HG03575 (cell line): ENCODE results near the gene CD96.
"Not testable (repeated sequence)": the region's sequence is repeated elsewhere in the genome, so short reads cannot be mapped to it uniquely, and the experiment has no call there.

Experiments
- ATAC-seq: cut with Tn5 transposase; IDR thresholded peaks from one replicate; pipeline ENCODE4 v1.9.1; 2021; ENCODE audit not compliant: unreplicated experiment, insufficient number of reproducible peaks, low FRiP score; ENCODE audit errors: extremely low read depth

CD96 gene, protein sequence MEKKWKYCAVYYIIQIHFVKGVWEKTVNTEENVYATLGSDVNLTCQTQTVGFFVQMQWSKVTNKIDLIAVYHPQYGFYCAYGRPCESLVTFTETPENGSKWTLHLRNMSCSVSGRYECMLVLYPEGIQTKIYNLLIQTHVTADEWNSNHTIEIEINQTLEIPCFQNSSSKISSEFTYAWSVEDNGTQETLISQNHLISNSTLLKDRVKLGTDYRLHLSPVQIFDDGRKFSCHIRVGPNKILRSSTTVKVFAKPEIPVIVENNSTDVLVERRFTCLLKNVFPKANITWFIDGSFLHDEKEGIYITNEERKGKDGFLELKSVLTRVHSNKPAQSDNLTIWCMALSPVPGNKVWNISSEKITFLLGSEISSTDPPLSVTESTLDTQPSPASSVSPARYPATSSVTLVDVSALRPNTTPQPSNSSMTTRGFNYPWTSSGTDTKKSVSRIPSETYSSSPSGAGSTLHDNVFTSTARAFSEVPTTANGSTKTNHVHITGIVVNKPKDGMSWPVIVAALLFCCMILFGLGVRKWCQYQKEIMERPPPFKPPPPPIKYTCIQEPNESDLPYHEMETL

DNA sequence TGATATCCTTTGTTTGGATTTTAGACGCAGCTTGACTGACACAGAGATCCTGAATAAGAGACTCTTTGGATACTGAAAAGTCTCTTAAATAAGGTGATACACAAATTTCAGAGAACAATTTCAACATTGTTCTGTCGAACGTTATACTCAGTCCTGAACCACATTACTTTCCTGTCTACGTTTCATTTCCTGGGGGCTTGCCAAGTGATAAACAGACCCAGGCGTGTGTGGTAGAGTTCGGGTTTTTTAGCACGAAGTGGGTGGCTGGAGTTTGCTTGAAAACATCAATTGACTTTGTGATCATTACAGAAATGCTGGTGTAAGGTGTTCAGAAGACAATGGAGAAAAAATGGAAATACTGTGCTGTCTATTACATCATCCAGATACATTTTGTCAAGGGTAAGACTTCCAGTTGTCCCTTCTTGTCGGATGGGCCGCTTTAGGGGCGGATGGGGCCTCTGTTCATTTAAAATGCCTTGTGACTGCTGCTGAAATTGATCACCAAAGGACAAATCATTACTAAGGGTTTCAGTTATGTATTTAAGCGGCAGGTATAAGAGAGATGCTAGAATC is at the start of gene CD96:
CD96 (plus strand) TSS at position 287 of the 573 bp plus-strand sequence; CDS start at position 339, 52 bp downstream.
- ATAC-seq = no peak

DNA sequence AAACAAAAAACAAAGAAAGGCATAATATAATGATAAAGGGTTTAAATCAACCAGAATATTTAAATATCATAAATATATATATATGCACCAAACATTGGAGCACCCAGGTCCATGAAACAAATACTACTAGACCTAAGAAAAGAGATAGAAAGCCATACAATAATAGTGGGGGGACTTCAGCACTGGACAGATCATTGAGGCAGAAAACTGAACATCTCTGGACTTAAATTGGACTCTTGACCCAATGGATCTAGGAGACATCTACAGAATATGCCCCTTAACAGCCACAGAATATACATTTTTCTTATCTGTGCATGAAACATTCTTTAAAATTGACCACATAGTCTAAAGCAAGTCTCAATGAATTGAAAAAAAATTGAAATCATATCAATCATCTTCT is 48.7 kb upstream of the CD96 start:
- no peak for ATAC-seq

DNA sequence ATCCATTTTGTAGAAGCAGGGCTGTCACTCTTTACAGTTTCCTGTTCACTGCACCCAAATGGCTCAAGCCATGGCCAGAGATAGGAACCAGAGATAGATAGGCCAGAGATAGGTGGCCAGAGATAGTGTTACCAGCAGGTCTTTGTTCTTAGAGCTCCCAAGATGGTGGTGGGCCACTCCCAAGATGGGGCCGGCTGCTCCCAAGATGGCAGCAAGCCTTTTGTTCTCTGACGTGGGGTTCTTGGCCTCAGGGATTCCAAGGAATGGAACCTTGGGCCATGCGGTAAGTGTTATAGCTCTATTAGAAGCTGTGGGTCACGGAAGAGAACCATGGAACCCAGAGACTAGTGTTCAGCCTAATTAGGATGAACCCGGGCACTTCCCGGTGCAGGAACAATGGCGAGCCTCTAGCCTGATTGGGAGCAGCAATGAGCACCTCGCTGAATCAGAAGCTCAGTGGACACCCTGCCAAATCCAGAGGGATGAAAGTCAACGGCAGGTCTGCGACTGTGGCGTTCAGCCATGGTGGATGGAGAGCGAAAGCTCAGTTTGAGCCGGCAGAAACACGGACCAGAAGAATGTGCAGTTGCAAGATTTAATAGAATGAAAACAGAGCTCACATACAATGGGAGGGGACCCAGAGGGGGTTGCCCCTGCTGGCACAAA is 45.0 kb upstream of the CD96 start:
- no peak for ATAC-seq

DNA sequence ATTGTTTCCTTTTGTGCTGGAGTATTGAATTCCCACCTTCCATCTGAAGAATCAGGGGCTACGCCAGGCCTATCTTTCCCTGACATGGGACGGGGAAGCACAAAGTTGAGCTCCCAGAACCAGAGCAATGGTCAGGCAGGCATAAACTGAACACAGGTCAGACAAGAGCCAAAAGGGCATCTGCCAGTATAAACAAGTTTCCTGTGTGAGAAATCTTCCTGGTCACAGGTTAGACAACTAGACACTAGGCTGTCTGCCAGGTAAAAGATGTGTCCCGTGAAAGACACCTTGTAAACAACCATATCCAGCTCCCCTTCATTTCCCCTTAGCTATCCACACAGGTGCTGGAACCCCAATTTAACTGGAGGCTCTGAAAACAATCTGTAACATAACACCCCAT is 44.0 kb upstream of the CD96 start:
- no peak for ATAC-seq

DNA sequence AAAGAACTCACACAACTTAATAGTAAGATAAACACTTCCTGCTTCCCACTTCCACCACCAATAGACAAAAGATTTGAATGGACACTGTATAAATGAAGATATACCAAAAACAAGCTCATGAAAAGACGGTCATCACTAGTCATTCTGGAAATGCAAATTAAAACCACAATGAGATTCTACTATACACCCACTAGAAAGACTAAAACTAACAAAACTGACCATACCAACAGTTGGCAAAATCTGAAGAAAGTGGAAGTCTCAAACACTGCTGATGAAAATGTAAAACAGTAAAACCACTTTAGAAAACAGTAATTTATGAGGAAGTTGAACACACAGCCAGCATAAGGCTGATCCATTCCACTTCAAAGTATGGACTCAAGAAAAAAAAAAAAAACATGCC is 35.6 kb upstream of the CD96 start:
- ATAC-seq = peak; percentile 55

DNA sequence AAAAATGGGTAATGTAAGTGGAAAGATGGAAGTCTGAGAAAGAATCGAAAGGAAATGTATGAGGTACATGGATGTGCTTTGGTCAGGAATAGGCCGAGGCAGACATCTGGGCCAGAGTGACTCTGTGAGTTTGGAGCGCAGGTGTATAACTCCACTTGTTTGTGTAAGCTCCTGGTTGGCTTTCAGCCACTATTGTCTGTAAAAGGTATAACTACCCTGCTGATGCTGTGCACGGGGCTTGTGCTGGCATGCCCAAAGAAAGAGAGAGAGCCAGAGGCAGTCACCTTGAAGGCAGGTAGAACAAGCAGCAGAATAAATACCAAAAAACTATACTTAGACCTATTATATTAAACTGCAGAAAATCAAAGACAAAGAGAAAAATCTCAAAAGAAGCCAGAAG is 32.7 kb upstream of the CD96 start:
- ATAC-seq = no peak

DNA sequence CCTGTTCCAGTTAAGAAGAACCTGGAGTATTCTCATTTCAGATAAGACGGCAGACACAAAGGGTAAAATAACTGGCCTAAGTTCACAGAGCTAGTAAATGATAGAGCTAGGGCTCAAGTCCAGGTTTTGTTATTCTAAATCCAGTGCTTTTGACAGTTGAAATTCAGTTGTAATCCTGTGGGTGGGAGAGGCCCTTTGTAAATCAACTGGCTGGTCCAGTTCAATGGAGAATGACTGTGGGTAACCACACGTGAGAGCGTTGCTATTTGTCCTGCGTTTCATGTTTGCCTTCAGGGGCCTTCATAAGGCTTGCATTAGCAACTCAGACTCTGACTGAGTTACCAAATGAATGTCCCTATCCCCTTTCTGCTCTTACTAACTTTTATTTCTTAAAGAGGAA is 24.2 kb upstream of the CD96 start:
- no peak for ATAC-seq

DNA sequence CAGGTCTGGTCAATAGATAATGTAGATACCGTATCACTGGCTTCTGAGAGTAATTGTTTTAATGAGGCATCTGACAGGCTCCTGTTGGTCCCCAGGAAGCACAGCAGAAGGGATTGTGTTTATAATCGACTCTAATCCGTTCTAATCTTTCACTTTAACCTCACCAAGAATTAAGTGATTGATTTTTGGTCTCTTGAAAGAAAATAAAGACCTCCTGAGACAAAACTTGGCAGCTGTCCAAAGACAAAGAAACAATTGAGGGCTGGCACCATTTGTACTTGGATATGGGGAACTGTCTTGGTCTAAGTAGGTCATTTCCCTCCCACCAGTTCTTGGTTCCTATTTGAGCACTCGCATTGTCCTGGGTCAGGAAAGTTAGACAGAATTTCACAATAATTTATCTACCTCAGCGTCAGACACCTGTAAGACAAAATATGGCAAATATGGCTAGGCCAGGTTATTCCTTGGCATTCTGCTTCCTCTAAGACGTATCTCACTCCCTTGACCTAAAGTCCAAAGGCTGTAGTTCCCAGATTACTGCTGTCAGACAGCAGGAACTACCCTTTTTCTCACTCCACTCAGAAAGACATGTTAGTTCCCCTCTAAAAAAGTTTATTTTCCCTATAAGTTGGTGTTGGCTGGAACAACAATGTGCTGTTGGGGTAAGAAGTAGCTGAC is 22.7 kb upstream of the CD96 start:
- no peak for ATAC-seq

DNA sequence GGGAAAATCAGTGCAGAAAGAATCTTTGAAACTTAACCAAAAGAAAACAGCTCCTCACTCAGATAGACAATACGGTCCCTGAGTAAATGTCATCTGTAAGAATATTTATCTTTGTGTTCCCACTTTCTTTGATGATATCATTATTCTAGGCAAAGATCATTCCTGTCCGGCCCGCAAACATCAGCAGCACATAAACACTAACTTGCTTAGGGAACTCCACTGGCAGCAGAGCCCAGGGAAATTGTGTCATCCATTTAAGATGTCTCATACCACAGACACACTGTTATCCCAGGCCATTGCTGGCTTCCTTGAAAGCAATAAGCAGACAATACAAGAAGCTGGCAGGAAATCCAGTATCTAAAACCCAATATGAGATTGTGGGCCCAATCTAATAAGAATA is 20.1 kb upstream of the CD96 start:
- no peak for ATAC-seq

DNA sequence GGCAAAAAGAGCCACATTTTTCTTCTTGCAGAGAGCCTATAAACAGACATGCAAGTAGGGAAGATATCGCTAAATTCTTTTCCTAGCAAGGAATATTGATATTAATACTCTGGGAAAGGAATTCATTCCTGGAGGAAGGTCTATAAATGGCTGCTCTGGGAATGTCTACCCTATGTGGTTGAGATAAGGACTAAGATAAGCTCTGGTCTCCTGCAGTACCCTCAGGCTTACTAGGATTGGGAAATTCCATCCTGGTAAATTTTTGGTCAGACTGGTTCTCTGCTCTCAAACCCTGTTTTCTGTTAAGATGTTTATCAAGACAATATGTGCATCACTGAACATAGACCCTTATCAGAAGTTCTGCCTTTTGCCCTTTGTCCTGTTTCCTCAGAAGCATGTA is 17.5 kb upstream of the CD96 start:
- ATAC-seq = not testable (repeated sequence)

DNA sequence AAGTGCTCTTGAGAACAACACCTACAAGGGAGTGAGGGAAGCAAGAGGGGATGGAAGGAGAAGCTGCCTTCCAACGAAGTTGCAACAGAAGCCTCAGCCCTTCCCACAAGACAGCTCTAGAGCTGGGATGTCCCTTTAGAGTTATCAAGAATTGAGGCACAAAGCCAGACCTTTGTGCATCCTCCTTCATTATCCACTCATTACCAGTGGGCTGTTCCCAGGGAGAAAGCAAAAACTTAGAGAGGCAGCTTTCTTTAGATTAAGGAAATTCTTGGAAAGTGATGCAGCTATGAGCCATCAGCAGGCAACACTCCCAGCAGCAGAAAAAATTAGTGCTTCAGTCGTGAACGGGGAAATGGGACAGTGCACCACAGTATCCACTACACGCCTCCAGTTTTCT is 10.6 kb upstream of the CD96 start:
- no peak for ATAC-seq

DNA sequence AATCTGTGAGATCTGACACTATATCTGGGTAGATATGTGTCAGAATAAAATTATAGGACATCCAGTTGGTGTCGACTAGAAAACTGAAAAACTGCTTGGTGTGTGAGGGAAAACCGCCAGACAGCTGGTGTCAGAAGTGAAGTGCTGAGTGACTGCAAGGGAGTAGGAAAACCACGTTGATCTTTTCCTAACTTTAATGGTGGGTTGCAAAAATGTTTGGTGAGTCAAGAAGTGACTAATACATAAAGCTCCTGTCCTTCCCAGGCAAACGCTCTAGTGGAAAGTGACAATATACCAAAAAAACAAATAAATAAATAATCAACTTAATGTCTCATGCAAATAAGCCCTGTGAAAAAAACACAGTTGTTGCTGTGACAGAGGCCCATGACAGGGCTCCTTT is 7.3 kb upstream of the CD96 start:
- ATAC-seq = no peak

DNA sequence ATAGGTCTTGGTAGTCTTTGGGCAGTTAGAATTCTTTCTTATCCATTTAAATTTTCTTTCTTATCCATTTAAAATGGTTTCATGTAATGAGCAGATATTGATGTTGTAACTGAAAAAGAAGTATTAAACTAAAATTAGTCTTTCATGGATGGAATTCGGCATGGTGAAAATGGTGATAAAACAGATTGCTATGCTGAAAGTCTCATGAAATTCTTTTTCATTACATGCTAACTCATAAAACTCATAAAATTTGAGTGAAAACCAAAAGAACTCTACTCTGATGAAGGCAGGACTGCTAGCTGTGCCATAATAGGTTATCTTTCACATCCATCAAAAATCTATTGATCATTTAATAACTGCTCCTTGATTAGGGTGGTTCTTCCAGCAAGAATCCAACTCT is 3.9 kb upstream of the CD96 start:
- ATAC-seq = no peak

DNA sequence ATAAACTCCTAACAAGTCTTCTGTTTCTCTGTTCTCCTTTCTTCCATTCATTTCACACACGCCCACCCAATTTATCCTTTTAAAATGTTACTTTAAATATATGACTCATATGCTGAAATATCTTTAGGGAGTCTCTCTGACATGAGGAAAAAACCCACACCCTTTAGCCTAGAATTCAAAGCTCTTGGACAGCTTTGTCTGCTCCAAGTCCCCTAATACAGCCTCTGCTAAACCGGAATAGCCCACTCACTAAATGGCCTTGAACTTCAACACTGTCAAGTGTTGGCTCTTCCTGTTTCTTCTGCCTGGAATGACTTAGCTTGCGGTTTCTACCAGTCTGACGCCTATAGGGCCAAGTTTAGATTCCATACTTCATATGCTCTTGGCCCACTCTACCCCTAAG is 3.3 kb upstream of the CD96 start:
- peak; percentile 29 for ATAC-seq

DNA sequence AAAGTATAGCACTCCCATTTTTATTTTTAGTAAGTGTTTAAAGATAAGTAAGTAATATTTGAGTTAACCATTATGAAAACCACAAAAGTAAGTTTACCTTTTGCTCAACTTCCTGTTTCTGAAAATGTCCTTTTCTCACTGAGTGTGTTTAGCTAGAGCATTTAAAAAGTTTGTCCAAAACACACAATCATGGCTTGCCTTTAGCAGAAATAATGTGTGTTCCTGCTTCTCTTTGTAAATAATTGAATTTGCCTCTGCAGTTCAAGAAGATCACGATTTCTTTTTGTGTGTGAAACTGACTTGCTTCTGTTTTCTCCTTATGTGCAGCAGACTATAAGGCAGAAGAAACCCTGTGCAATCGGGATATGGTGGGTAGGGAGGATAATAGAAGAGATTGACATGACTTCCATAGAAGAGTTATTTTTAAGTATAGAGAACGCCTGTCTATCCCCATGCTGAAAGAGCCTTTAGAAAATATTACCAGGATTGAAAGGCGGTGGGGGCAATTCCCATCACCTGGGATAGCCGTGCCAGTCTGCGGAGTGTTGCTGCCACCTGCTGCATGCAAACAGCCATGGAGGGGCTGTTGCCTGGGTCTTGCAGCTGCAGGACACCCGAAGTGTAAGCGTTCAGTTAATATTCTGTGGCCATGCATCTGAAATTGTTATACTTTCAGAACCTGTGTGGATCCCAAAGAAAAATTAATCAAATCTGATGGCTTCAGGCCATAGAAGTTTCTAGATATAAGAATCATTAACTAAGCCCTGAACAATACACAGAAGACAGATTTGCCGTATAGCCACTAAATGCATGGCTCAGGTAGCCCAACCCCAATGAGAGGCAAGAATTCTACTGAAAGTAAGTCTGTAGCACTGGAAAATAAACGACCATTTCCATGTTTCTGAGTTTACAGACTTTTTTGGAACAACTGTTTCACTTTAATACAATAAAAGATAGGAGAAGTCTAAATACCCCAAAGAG is 2.4 kb upstream of the CD96 start:
- ATAC-seq = peak; percentile 38

DNA sequence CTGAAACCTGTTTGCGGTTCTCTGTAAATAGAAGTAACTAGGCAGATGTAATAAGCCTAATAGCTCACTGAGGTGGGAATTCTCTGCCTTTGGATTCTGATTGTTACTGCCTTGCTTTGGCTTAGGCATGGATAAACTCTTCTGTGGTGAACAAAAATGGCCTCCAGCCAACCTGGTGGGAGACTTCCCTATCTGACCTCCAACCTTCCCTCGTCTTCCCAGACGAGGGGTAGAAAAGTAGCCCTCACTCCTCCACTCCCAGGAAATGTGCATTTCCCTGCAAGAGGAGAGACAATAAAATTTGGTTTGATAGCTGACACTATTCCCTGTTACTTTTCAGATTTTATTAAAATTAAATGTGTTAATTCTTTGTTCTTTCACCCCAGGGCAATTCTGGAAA is 606 bp upstream of the CD96 start:
- no peak for ATAC-seq

DNA sequence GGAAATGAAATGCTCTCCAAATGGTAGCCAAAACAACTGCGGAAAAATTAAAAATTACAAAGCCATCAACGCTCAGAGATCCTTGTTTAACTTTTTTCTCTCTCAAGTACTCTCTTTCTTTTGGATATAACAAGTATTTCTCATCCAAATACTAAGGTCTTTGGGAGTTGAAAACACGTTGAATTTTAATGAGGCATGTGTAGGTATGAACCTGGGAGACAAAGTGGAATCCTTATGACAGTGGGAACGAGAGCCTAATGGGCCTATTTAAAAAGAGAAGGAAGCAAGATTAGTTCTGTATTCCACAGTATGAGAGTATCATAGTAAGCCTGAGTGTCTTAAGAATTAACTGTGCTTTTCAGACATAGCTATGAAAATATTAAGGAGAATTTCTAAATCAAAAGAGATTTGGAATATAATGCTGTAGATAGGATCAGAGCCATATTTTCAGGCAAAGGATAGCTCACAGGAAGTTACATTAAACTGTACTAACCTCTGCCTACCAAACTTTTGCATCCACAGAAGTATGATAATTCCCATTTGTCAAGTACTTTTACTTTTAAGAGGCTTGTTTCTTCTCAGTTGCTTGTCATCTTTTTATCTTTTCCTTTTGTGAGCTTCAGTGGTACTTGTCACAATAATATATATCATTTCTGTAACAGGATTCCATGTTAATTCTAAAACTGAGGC is 759 bp downstream of the CD96 start:
- no peak for ATAC-seq

DNA sequence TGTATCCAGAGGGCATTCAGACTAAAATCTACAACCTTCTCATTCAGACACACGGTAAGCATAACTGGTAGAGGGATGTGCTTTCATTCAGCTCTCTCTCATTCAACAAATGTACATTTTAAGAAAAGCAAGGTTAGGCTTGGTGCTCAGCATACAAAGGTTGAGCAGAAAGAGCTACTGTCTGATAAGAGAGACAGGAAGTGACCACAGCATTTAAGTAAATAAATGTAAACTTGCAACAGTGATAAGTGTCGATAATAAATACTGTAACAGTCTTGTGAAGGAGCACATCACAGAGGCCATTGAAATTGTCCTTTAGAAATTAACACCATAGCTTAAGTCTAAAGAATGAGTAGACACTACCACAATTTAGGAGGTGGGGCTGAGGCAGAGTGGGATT is 3.4 kb downstream of the CD96 start:
- no peak for ATAC-seq
